Head of caudate nucleus (tissue), 42 donors: ENCODE results near the gene TFF2.
A peak's percentile ranks its signal among the peaks of the same experiment; 100 is the strongest.

ENCODE experiments used
- DNase-seq, 42 donors: peaks; one replicate each; pipeline versions ENCODE4 v3.0.0 to v3.0.0-alpha.2; 2020 to 2021; ENCODE audit warnings: mixed read lengths in 7 of 42
- intact Hi-C: fragments of 100-400 bp; cut with DNase I; formaldehyde crosslinking; loops from one replicate; pipeline ENCODE4 v1.15.0; 2022

TFF2 gene

GRCh38 chr21:42314616-42315295, 36.0 kb downstream of the TFF2 start:
- intact Hi-C loops = no loop called here
- DNase-seq = no peak

GRCh38 chr21:42313501-42313969, 37.3 kb downstream of the TFF2 start:
- DNase-seq = peak in 1 of 42 donors; percentile 36
- intact Hi-C loops = no loop called here

GRCh38 chr21:42312626-42313104, 38.1 kb downstream of the TFF2 start:
- intact Hi-C loops = no loop called here
- peak in 1 of 42 donors; percentile 28 for DNase-seq

GRCh38 chr21:42311816-42312625, 38.8 kb downstream of the TFF2 start:
- peak in 2 of 42 donors; percentile 21 to 29 for DNase-seq
- intact Hi-C loops = no loop called here

GRCh38 chr21:42311160-42311559, 39.6 kb downstream of the TFF2 start:
- intact Hi-C loops = no loop called here
- peak in 3 of 42 donors; percentile 8 to 34 (median 22) for DNase-seq

- intact Hi-C loops = no loop called here
- peak in 4 of 42 donors; percentile 7 to 37 (median 19) for DNase-seq
Observed at GRCh38 chr21:42310411-42311001, 40.3 kb downstream of the TFF2 start.

- intact Hi-C loops = no loop called here
- DNase-seq = peak in 40 of 42 donors; percentile 48 to 89 (median 77)
Observed at GRCh38 chr21:42309753-42310213, 41.0 kb downstream of the TFF2 start.

GRCh38 chr21:42308914-42309752, 41.7 kb downstream of the TFF2 start:
- intact Hi-C loops = no loop called here
- peak in 3 of 42 donors; percentile 10 to 29 (median 23) for DNase-seq

- intact Hi-C loops = no loop called here
- DNase-seq = peak in 5 of 42 donors; percentile 2 to 29 (median 8)
Observed at GRCh38 chr21:42308161-42308913, 42.5 kb downstream of the TFF2 start.

- intact Hi-C loops = no loop called here
- peak in 5 of 42 donors; percentile 1 to 22 (median 9) for DNase-seq
Observed at GRCh38 chr21:42307106-42307505, 43.7 kb downstream of the TFF2 start.

- peak in 8 of 42 donors; percentile 5 to 34 (median 10) for DNase-seq
- intact Hi-C loops = no loop called here
Observed at GRCh38 chr21:42306366-42307035, 44.3 kb downstream of the TFF2 start.

- intact Hi-C loops = no loop called here
- peak in 5 of 42 donors; percentile 6 to 27 (median 10) for DNase-seq
Observed at GRCh38 chr21:42305707-42306147, 45.1 kb downstream of the TFF2 start.

GRCh38 chr21:42304556-42305454, 46.0 kb downstream of the TFF2 start:
- intact Hi-C loops = no loop called here

GRCh38 chr21:42303443-42303842, 47.4 kb downstream of the TFF2 start:
- DNase-seq = peak in 3 of 42 donors; percentile 2 to 39 (median 5)
- intact Hi-C loops = no loop called here

More at GRCh38 chr21:42304556-42305454, 46.0 kb downstream of the TFF2 start:
- peak in 5 of 42 donors; percentile 3 to 32 (median 26) for DNase-seq

GRCh38 chr21:42302794-42303193, 48.0 kb downstream of the TFF2 start:
- intact Hi-C loops = no loop called here
- DNase-seq = peak in 2 of 42 donors; percentile 1 to 28

- intact Hi-C loops = no loop called here
- peak in 16 of 42 donors; percentile 24 to 67 (median 38) for DNase-seq
Observed at GRCh38 chr21:42302076-42302650, 48.6 kb downstream of the TFF2 start.
